HG03060 (cell line): Measurements from ENCODE around the gene ADGRL3.

Experiments
- ATAC-seq: cut with Tn5 transposase; IDR thresholded peaks from one replicate; pipeline ENCODE4 v1.9.1; 2021; ENCODE audit warnings: low read depth, moderate number of reproducible peaks; ENCODE audit not compliant: unreplicated experiment

ADGRL3 gene

GRCh38 chr4:61407642-61408618 lies 207.8 kb downstream of the ADGRL3 start:
- ATAC-seq = no peak

GRCh38 chr4:61408861-61409260 lies 208.7 kb downstream of the ADGRL3 start:
- ATAC-seq = no peak

GRCh38 chr4:61411241-61411640 lies 211.1 kb downstream of the ADGRL3 start:
- no peak for ATAC-seq

GRCh38 chr4:61425315-61425714 lies 225.2 kb downstream of the ADGRL3 start:
- ATAC-seq = no peak

- no peak for ATAC-seq
Observed at GRCh38 chr4:61426229-61426628, 226.1 kb downstream of the ADGRL3 start.

GRCh38 chr4:61427099-61427817 lies 227.1 kb downstream of the ADGRL3 start:
- ATAC-seq = no peak

GRCh38 chr4:61427818-61428495 lies 227.8 kb downstream of the ADGRL3 start:
- ATAC-seq = no peak

- ATAC-seq = no peak
Observed at GRCh38 chr4:61428950-61429349, 228.8 kb downstream of the ADGRL3 start.

- ATAC-seq = no peak
Observed at GRCh38 chr4:61431131-61431530, 231.0 kb downstream of the ADGRL3 start.

GRCh38 chr4:61437923-61438322 lies 237.8 kb downstream of the ADGRL3 start:
- ATAC-seq = no peak

GRCh38 chr4:61440321-61440720 lies 240.2 kb downstream of the ADGRL3 start:
- ATAC-seq = no peak

GRCh38 chr4:61442936-61443335 lies 242.8 kb downstream of the ADGRL3 start:
- no peak for ATAC-seq

- ATAC-seq = no peak
Observed at GRCh38 chr4:61443813-61444510, 243.8 kb downstream of the ADGRL3 start.

- ATAC-seq = no peak
Observed at GRCh38 chr4:61445374-61446063, 245.4 kb downstream of the ADGRL3 start.

- no peak for ATAC-seq
Observed at GRCh38 chr4:61446941-61447340, 246.8 kb downstream of the ADGRL3 start.

GRCh38 chr4:61447918-61448317 lies 247.8 kb downstream of the ADGRL3 start:
- no peak for ATAC-seq

- no peak for ATAC-seq
Observed at GRCh38 chr4:61451935-61452334, 251.8 kb downstream of the ADGRL3 start.

GRCh38 chr4:61461956-61462355 lies 261.8 kb downstream of the ADGRL3 start:
- no peak for ATAC-seq

GRCh38 chr4:61462451-61463326 lies 262.6 kb downstream of the ADGRL3 start:
- no peak for ATAC-seq
